ENCODE data around the gene ANKFN1. TPM values are rescaled to one million over a fixed set of nuclear protein-coding genes. Genes with fewer than 3 reads are reported as not detected.

The ANKFN1 gene
- total and polyA plus RNA-seq, 10 of the 15 experiments (the other 5 are each of a cell fraction or from before 2014, with no cell fraction given) = 0.19 TPM; not detected in 9

DNA sequence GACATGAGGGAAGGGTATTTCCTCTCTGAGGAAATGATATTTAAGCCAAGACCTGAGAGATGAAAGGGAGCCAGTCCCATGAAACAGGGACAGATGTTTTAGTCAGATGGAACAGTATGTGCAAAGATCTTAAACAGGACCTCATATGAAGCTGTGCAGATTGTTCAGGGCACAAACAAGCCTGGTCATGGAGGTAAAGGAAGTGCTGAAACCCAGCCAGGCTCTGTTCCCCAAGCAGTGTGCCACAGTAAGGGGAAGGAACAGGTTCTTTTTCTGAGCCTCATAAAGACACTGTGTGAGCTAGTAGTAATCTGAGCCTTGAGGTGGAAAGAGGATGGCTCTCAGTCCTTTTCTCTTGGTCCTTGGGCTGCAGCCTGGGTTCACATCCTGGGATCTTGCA lies 159.9 kb downstream of the ANKFN1 start:
- Histone ChIP-seq H3K27me3 (replicated peaks in 1 of 2; ENCODE audit: control insufficient read depth in 2 of 2, insufficient read depth in 2 of 2, low read length in 1 of 2) (0 out of 4 replicates have a peak, but pooled peaks cover 0 to 2% of the 10 kb centered on the region in 2 experiments), H2AFZ (ENCODE audit: control insufficient read depth, low read depth, low read length) (no peak overlapping the region), H3K4me1 (ENCODE audit: control insufficient read depth, insufficient read depth, low read length) (no peaks in the 10 kb centered on the region), H3K9ac (ENCODE audit: control insufficient read depth, insufficient read depth, low read length) (no peak overlapping the region), H3K9me3 (replicated peaks; ENCODE audit: control insufficient read depth, insufficient read depth, low read length) (no peaks in the 10 kb centered on the region), H3K4me2 (ENCODE audit: control insufficient read depth, insufficient read depth) (no peak overlapping the region), H3K4me3 (no peak overlapping the region), H3K79me2 (ENCODE audit: control insufficient read depth, insufficient read depth, low read length) (no peaks in the 10 kb centered on the region), H3K36me3 (ENCODE audit: control insufficient read depth in 2 of 2, insufficient read depth in 2 of 2, low read length in 1 of 2) (no peaks in the 10 kb centered on the region), H4K20me1 (ENCODE audit: control insufficient read depth, insufficient read depth) (no peaks in the 10 kb centered on the region), H3K27ac (ENCODE audit: control insufficient read depth, insufficient read depth) (no peak overlapping the region)
- POLR2A ChIA-PET = no interaction called here
- SMC1A ChIA-PET (ENCODE audit: uncharacterized antibody, unreplicated experiment) = interaction anchor here (0.7 kb wide), 1 partner anchor 262 kb away, joined by 3 read pairs; no protein-coding TSS in a partner anchor
- intact Hi-C loops (cut with micrococcal nuclease; ENCODE audit: unreplicated experiment) (loop anchor here (10.0 kb wide), 1 partner anchor 188 kb away; no protein-coding TSS in a partner anchor), in situ Hi-C loops (cut with MboI) (no loop called here)
- ATAC-seq = no peak
- BruUV-seq (replicated peaks) = no TSS peak
- CTCF ChIA-PET = interaction anchor here (1.1 kb wide), 1 partner anchor 12 kb away, joined by 3 read pairs; no protein-coding TSS in a partner anchor
- RAD21 ChIA-PET (ENCODE audit: unreplicated experiment) = no interaction called here
- TF ChIP-seq MTA2 (IDR thresholded peaks at IDR 0.05; ENCODE audit: low read depth) = no peak
- no peak for TF ChIP-seq POLR2A (IDR thresholded peaks at IDR 0.05; ENCODE audit: low read depth, low read length)
- no peak for TF ChIP-seq RELA (IDR thresholded peaks at IDR 0.05; ENCODE audit: borderline replicate concordance, partially characterized antibody)
- no peak for TF ChIP-seq SUPT20H (IDR thresholded peaks at IDR 0.05; ENCODE audit: borderline replicate concordance, control insufficient read depth, low read depth, low read length)
- no peak for TF ChIP-seq CHD2 (IDR thresholded peaks at IDR 0.05; ENCODE audit: borderline replicate concordance, low read depth, low read length)
- TF ChIP-seq, protein P1, sequence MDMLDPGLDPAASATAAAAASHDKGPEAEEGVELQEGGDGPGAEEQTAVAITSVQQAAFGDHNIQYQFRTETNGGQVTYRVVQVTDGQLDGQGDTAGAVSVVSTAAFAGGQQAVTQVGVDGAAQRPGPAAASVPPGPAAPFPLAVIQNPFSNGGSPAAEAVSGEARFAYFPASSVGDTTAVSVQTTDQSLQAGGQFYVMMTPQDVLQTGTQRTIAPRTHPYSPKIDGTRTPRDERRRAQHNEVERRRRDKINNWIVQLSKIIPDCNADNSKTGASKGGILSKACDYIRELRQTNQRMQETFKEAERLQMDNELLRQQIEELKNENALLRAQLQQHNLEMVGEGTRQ (IDR thresholded peaks at IDR 0.05; ENCODE audit: borderline replicate concordance, low read depth, low read length) = no peak
- TF ChIP-seq HDAC2 (IDR thresholded peaks at IDR 0.05) = no peak
- TF ChIP-seq SIX5 (IDR thresholded peaks at IDR 0.05; ENCODE audit: low read depth, low read length, severe bottlenecking) = no peak
- TF ChIP-seq, protein P2, sequence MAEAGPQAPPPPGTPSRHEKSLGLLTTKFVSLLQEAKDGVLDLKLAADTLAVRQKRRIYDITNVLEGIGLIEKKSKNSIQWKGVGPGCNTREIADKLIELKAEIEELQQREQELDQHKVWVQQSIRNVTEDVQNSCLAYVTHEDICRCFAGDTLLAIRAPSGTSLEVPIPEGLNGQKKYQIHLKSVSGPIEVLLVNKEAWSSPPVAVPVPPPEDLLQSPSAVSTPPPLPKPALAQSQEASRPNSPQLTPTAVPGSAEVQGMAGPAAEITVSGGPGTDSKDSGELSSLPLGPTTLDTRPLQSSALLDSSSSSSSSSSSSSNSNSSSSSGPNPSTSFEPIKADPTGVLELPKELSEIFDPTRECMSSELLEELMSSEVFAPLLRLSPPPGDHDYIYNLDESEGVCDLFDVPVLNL (IDR thresholded peaks at IDR 0.05; ENCODE audit: low read depth, low read length) = no peak
- TF ChIP-seq, protein P3, sequence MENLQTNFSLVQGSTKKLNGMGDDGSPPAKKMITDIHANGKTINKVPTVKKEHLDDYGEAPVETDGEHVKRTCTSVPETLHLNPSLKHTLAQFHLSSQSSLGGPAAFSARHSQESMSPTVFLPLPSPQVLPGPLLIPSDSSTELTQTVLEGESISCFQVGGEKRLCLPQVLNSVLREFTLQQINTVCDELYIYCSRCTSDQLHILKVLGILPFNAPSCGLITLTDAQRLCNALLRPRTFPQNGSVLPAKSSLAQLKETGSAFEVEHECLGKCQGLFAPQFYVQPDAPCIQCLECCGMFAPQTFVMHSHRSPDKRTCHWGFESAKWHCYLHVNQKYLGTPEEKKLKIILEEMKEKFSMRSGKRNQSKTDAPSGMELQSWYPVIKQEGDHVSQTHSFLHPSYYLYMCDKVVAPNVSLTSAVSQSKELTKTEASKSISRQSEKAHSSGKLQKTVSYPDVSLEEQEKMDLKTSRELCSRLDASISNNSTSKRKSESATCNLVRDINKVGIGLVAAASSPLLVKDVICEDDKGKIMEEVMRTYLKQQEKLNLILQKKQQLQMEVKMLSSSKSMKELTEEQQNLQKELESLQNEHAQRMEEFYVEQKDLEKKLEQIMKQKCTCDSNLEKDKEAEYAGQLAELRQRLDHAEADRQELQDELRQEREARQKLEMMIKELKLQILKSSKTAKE (IDR thresholded peaks at IDR 0.05; ENCODE audit: low read depth, poor library complexity, severe bottlenecking) = no peak
- TF ChIP-seq, protein P4, sequence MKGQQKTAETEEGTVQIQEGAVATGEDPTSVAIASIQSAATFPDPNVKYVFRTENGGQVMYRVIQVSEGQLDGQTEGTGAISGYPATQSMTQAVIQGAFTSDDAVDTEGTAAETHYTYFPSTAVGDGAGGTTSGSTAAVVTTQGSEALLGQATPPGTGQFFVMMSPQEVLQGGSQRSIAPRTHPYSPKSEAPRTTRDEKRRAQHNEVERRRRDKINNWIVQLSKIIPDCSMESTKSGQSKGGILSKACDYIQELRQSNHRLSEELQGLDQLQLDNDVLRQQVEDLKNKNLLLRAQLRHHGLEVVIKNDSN (IDR thresholded peaks at IDR 0.05; ENCODE audit: borderline replicate concordance, extremely low read length, insufficient read depth, low read depth, low read length) = no peak
- TF ChIP-seq FOXM1 (IDR thresholded peaks at IDR 0.05; ENCODE audit: low read depth, low read length) = no peak
- TF ChIP-seq PAX5 (IDR thresholded peaks at IDR 0.05; ENCODE audit: borderline replicate concordance, low read depth, low read length) = no peak
- TF ChIP-seq, protein P5, sequence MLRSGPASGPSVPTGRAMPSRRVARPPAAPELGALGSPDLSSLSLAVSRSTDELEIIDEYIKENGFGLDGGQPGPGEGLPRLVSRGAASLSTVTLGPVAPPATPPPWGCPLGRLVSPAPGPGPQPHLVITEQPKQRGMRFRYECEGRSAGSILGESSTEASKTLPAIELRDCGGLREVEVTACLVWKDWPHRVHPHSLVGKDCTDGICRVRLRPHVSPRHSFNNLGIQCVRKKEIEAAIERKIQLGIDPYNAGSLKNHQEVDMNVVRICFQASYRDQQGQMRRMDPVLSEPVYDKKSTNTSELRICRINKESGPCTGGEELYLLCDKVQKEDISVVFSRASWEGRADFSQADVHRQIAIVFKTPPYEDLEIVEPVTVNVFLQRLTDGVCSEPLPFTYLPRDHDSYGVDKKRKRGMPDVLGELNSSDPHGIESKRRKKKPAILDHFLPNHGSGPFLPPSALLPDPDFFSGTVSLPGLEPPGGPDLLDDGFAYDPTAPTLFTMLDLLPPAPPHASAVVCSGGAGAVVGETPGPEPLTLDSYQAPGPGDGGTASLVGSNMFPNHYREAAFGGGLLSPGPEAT (IDR thresholded peaks at IDR 0.05; ENCODE audit: low read depth) = no peak
- no peak for FAIRE-seq
- no peak for DNase-seq (ENCODE audit: low read depth, low spot score)
